WTC11 (cell line): Measurements from ENCODE around the gene C1QTNF1. TPM values are rescaled to one million over a fixed set of nuclear protein-coding genes. Genes with fewer than 3 reads are reported as not detected.

Experiments used
- ATAC-seq: fragments of 200-7000 bp; cut with Tn5 transposase; 2 replicates; pipeline ENCODE4 v1.10.0; 2021; ENCODE audit warnings: mild to moderate bottlenecking, moderate library complexity
- CTCF ChIA-PET: fragments of 300-600 bp; sonication (Branson Sonifier 250); formaldehyde crosslinking; loops from one replicate; lab custom pipeline; 2021; ENCODE audit warnings: antibody characterized with exemption; lab: Charles Lee
- POLR2A ChIA-PET: fragments of 350-600 bp; sonication (Branson Sonifier 250); formaldehyde crosslinking; loops from one replicate; lab custom pipeline; 2021; ENCODE audit warnings: antibody characterized with exemption; lab: Charles Lee
- DNase-seq: peaks from one replicate; pipeline ENCODE4 v3.0.0; 2021; ENCODE audit warnings: low spot score
- H3K27ac Mint-ChIP-seq: 2 replicates; pipeline ENCODE4 v1.8.0; 2021; ENCODE audit warnings: mixed read lengths
- H3K27me3 Mint-ChIP-seq: 2 replicates; pipeline ENCODE4 v1.8.0; 2021; ENCODE audit warnings: low read depth, mild to moderate bottlenecking, moderate library complexity, mixed read lengths
- H3K36me3 Mint-ChIP-seq: 2 replicates; pipeline ENCODE4 v1.8.0; 2021; ENCODE audit warnings: mixed read lengths
- H3K4me1 Mint-ChIP-seq: 2 replicates; pipeline ENCODE4 v1.8.0; 2022; ENCODE audit warnings: mixed read lengths
- H3K4me3 Mint-ChIP-seq: 2 replicates; pipeline ENCODE4 v1.8.0; 2021; ENCODE audit warnings: mild to moderate bottlenecking, moderate library complexity, mixed read lengths
- H3K9me3 Mint-ChIP-seq: 2 replicates; pipeline ENCODE4 v1.8.0; 2021; ENCODE audit warnings: mixed read lengths
- ELF4 ChIP-seq: sonication (generic); formaldehyde crosslinking; IDR thresholded peaks from 2 replicates; pipeline ENCODE4 v1.8.1; 2022; ENCODE audit warnings: low read depth, mild to moderate bottlenecking, moderate library complexity, missing genetic modification reagents
- GRHL2 ChIP-seq: fragments of 250-450 bp; sonication (Bioruptor Pico); IDR thresholded peaks from 2 replicates; pipeline ENCODE4 v1.8.0; 2022; ENCODE audit warnings: mild to moderate bottlenecking, moderate library complexity; ENCODE audit not compliant: insufficient replicate concordance, severe bottlenecking
- HMGA2 ChIP-seq: fragments of 250-450 bp; sonication (Bioruptor Pico); IDR thresholded peaks from 2 replicates; pipeline ENCODE4 v1.4.0; 2021; ENCODE audit warnings: mild to moderate bottlenecking, moderate library complexity
- NFYB ChIP-seq: sonication (generic); formaldehyde crosslinking; conservative IDR thresholded peaks from 2 replicates; pipeline ENCODE4 v1.8.0; 2022; ENCODE audit warnings: low read depth, missing genetic modification reagents
- RELA ChIP-seq: sonication (generic); formaldehyde crosslinking; IDR thresholded peaks from 2 replicates; pipeline ENCODE4 v1.8.1; 2022; ENCODE audit warnings: missing genetic modification reagents, mild to moderate bottlenecking, borderline replicate concordance
- SMAD4 ChIP-seq: sonication (generic); formaldehyde crosslinking; IDR thresholded peaks from 2 replicates; pipeline ENCODE4 v1.8.0; 2022; ENCODE audit warnings: mild to moderate bottlenecking, missing genetic modification reagents
- TP53 ChIP-seq: sonication (generic); formaldehyde crosslinking; IDR thresholded peaks from 2 replicates; pipeline ENCODE4 v1.8.1; 2023; ENCODE audit warnings: mild to moderate bottlenecking, missing genetic modification reagents
- ZBTB21 ChIP-seq: sonication (generic); formaldehyde crosslinking; IDR thresholded peaks from 2 replicates; pipeline ENCODE4 v1.8.1; 2023; ENCODE audit warnings: mild to moderate bottlenecking, missing genetic modification reagents, borderline replicate concordance
- ZNF416 ChIP-seq: fragments of 250-450 bp; sonication (Bioruptor Pico); IDR thresholded peaks from 2 replicates; pipeline ENCODE4 v1.9.0; 2021; ENCODE audit warnings: mild to moderate bottlenecking, inconsistent platforms
- total RNA-seq: library from RNA; stranded (reverse); gene quantifications from 3 replicates; pipeline ENCODE4 v1.2.3, GENCODE V29; 2021
- TF ChIP-seq, protein P1 (sequence below): sonication (generic); formaldehyde crosslinking; IDR thresholded peaks from 2 replicates; pipeline ENCODE4 v1.8.0; 2023; ENCODE audit warnings: missing genetic modification reagents, mild to moderate bottlenecking, borderline replicate concordance
- TF ChIP-seq, protein P2 (sequence below): sonication (generic); formaldehyde crosslinking; IDR thresholded peaks from 2 replicates; pipeline ENCODE4 v1.8.1; 2023; ENCODE audit warnings: mild to moderate bottlenecking, missing genetic modification reagents
- TF ChIP-seq, protein P3 (sequence below): sonication (generic); formaldehyde crosslinking; IDR thresholded peaks from 2 replicates; pipeline ENCODE4 v1.8.0; 2022; ENCODE audit warnings: mild to moderate bottlenecking, missing genetic modification reagents
- TF ChIP-seq, protein P4 (sequence below): sonication (generic); formaldehyde crosslinking; IDR thresholded peaks from 2 replicates; pipeline ENCODE4 v1.8.0; 2022; ENCODE audit warnings: mild to moderate bottlenecking, missing genetic modification reagents
- TF ChIP-seq, protein P5 (sequence below): fragments of 250-450 bp; sonication (Bioruptor Pico); conservative IDR thresholded peaks from 2 replicates; pipeline ENCODE4 v1.9.0; 2021; ENCODE audit warnings: mild to moderate bottlenecking
- TF ChIP-seq, protein P6 (sequence below): sonication (generic); formaldehyde crosslinking; conservative IDR thresholded peaks from 2 replicates; pipeline ENCODE4 v1.8.1; 2022; ENCODE audit warnings: mild to moderate bottlenecking, missing genetic modification reagents
- TF ChIP-seq, protein P7 (sequence below): sonication (generic); formaldehyde crosslinking; IDR thresholded peaks from 2 replicates; pipeline ENCODE4 v1.8.1; 2023; ENCODE audit warnings: mild to moderate bottlenecking, missing genetic modification reagents, moderate library complexity

The C1QTNF1 gene
- total RNA-seq, 1 experiment from 2014 or later, result 1.7 TPM

DNA sequence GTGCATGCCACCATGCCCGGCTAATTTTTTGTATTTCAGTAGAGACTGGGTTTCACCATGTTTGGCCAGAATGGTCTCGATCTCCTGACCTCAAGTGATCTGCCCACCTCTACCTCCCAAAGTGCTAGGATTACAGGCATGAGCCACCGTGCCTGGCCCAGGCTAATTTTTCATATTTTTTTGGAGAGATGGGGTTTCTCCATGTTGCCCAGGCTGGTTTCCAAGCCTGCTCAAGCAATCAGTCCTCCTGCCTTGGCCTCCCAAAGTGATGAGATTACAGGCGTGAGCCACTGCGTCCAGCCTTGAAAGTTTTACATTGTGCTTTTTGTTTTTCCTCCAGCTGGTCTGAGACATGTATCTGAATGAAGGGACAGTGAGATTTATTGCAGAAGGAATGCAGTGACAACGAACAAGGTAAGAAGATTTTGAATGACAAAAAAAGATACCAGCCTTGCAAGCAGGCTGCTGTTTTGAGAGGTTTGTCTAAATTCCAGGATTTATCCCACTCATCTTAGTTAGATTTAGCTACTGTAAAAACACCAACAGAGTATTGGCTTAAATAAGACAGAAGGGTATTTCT is 47.3 kb downstream of the C1QTNF1 start (continued):
- TF ChIP-seq, protein P1, sequence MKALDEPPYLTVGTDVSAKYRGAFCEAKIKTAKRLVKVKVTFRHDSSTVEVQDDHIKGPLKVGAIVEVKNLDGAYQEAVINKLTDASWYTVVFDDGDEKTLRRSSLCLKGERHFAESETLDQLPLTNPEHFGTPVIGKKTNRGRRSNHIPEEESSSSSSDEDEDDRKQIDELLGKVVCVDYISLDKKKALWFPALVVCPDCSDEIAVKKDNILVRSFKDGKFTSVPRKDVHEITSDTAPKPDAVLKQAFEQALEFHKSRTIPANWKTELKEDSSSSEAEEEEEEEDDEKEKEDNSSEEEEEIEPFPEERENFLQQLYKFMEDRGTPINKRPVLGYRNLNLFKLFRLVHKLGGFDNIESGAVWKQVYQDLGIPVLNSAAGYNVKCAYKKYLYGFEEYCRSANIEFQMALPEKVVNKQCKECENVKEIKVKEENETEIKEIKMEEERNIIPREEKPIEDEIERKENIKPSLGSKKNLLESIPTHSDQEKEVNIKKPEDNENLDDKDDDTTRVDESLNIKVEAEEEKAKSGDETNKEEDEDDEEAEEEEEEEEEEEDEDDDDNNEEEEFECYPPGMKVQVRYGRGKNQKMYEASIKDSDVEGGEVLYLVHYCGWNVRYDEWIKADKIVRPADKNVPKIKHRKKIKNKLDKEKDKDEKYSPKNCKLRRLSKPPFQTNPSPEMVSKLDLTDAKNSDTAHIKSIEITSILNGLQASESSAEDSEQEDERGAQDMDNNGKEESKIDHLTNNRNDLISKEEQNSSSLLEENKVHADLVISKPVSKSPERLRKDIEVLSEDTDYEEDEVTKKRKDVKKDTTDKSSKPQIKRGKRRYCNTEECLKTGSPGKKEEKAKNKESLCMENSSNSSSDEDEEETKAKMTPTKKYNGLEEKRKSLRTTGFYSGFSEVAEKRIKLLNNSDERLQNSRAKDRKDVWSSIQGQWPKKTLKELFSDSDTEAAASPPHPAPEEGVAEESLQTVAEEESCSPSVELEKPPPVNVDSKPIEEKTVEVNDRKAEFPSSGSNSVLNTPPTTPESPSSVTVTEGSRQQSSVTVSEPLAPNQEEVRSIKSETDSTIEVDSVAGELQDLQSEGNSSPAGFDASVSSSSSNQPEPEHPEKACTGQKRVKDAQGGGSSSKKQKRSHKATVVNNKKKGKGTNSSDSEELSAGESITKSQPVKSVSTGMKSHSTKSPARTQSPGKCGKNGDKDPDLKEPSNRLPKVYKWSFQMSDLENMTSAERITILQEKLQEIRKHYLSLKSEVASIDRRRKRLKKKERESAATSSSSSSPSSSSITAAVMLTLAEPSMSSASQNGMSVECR, result no peak
- TF ChIP-seq GRHL2 (CRISPR knock-in tag) (no peak), SMAD4 (CRISPR knock-in tag) (no peak), HMGA2 (CRISPR knock-in tag) (no peak), ZNF416 (CRISPR knock-in tag) (no peak), RELA (CRISPR knock-in tag) (no peak)
- TF ChIP-seq, protein P2, sequence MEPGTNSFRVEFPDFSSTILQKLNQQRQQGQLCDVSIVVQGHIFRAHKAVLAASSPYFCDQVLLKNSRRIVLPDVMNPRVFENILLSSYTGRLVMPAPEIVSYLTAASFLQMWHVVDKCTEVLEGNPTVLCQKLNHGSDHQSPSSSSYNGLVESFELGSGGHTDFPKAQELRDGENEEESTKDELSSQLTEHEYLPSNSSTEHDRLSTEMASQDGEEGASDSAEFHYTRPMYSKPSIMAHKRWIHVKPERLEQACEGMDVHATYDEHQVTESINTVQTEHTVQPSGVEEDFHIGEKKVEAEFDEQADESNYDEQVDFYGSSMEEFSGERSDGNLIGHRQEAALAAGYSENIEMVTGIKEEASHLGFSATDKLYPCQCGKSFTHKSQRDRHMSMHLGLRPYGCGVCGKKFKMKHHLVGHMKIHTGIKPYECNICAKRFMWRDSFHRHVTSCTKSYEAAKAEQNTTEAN (CRISPR knock-in tag), result no peak
- TF ChIP-seq, protein P3, sequence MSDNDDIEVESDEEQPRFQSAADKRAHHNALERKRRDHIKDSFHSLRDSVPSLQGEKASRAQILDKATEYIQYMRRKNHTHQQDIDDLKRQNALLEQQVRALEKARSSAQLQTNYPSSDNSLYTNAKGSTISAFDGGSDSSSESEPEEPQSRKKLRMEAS (CRISPR knock-in tag), result no peak

DNA sequence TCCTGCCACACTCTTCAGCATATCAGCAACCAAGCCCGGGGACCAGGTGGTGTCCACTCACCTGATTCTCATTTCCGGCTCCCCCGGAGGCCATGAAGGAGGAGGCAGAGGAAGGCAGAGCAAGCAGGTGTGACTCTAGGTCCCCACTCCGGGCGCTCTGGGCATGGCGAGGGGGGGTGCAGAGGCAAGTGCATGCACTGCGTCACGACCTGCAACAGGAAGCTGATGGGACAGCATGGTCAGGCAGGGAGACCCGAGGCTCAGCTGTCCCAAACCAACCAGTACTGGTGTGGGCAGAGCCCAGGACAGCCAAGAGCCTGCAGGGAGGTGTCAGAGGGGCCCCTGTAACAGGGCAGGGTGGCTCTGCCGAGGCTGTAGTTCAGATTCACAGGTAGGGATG is 48.6 kb downstream of the C1QTNF1 start:
- no peak for ATAC-seq
- Mint-ChIP-seq H3K27ac (no peak overlapping the region), H3K36me3 (no peaks in the 10 kb centered on the region), H3K9me3 (no peaks in the 10 kb centered on the region), H3K4me3 (no peak overlapping the region), H3K27me3 (peaks cover 17% of the 10 kb centered on the region), H3K4me1 (peaks cover 7% of the 10 kb centered on the region)
- TF ChIP-seq, protein P4, sequence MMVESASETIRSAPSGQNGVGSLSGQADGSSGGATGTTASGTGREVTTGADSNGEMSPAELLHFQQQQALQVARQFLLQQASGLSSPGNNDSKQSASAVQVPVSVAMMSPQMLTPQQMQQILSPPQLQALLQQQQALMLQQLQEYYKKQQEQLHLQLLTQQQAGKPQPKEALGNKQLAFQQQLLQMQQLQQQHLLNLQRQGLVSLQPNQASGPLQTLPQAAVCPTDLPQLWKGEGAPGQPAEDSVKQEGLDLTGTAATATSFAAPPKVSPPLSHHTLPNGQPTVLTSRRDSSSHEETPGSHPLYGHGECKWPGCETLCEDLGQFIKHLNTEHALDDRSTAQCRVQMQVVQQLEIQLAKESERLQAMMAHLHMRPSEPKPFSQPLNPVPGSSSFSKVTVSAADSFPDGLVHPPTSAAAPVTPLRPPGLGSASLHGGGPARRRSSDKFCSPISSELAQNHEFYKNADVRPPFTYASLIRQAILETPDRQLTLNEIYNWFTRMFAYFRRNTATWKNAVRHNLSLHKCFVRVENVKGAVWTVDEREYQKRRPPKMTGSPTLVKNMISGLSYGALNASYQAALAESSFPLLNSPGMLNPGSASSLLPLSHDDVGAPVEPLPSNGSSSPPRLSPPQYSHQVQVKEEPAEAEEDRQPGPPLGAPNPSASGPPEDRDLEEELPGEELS (CRISPR knock-in tag), result no peak
- TF ChIP-seq, protein P5, sequence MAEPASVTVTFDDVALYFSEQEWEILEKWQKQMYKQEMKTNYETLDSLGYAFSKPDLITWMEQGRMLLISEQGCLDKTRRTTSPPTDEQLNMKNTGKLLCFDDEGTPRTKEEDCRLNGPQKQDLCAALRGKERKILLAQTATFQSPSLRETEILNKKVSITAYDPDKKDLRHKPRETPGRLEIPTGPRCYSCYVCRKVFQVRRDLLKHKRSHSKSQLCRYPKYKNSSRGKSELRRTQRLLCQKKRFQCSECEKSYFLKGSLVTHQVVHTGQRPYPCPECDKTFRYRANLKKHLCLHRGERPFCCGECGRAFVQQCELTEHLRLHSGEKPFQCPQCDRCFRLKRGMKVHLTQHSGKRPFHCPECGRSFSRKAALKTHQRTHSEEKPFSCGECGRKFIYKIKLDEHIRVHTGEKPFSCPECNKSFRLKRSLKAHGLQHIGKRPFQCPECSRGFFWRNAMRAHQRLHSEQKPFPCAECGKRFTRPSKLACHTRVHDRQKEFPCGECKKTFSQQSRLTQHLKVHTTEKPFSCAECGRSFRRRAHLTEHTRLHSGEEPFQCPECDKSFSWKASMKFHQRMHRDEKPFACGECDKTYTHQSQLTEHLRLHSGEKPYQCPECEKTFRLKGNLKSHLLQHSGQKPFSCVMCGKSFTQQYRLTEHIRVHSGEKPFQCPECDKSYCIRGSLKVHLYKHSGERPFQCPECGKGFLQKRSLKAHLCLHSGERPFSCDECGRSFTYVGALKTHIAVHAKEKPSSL (CRISPR knock-in tag), result no peak
- TF ChIP-seq ELF4 (CRISPR knock-in tag) (no peak), ZBTB21 (CRISPR knock-in tag) (no peak), NFYB (no peak), SMAD4 (CRISPR knock-in tag) (no peak), TP53 (CRISPR knock-in tag) (no peak)
- TF ChIP-seq, protein P6, sequence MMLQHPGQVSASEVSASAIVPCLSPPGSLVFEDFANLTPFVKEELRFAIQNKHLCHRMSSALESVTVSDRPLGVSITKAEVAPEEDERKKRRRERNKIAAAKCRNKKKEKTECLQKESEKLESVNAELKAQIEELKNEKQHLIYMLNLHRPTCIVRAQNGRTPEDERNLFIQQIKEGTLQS, result no peak
- TF ChIP-seq, protein P7, sequence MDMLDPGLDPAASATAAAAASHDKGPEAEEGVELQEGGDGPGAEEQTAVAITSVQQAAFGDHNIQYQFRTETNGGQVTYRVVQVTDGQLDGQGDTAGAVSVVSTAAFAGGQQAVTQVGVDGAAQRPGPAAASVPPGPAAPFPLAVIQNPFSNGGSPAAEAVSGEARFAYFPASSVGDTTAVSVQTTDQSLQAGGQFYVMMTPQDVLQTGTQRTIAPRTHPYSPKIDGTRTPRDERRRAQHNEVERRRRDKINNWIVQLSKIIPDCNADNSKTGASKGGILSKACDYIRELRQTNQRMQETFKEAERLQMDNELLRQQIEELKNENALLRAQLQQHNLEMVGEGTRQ, result no peak
- CTCF ChIA-PET, result interaction anchor here (0.5 kb wide), 1 partner anchor 673 kb away, joined by 5 read pairs; no protein-coding TSS in a partner anchor
- POLR2A ChIA-PET, result no interaction called here
- no peak for DNase-seq
